ENCODE results near the gene APOBEC4. TPM values are rescaled to one million over a fixed set of nuclear protein-coding genes. Genes with fewer than 3 reads are reported as not detected.

The APOBEC4 gene
- total RNA-seq, 2 donors from 2014 or later = not detected

GRCh38 chr1:183602510-183602909, 50.6 kb downstream of the APOBEC4 start:
- Histone ChIP-seq H3K27me3 (replicated peaks; ENCODE audit: insufficient read depth) (no peaks in the 10 kb centered on the region), H3K9me3 (no peaks in the 10 kb centered on the region), H3K4me3 (no peak overlapping the region), H3K4me1 (ENCODE audit: control insufficient read depth in 1 of 2, low read depth in 2 of 2) (peaks cover 3 to 15% of the 10 kb centered on the region in 2 donors), H3K27ac (no peak overlapping the region), H3K36me3 (no peaks in the 10 kb centered on the region)
- ATAC-seq (ENCODE audit: insufficient number of reproducible peaks, low FRiP score, low read depth) (no peak), DNase-seq (ENCODE audit: low spot score) (no peak)
- TF ChIP-seq CTCF (IDR thresholded peaks at IDR 0.05) = no peak

DNA sequence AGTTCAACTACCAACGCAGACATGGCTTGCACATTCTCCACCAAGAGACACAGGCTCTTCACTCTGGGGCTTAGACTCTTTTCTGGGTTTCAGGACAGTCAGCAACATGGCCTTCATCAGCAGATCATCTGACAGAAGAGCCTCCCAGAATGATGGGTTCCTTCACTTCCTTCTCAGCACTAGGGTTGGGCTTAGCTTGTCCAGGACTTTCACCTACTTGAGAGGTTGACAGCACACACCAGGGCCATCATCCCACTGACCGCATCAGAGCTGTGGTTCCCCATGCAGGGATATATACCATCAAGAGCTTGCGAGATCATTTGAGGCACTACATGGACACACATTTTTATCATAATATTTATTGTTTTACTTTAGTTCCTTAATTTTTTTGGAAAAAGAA, 52.5 kb downstream of the APOBEC4 start:
- H3K4me1 ChIP-seq (ENCODE audit: control insufficient read depth in 1 of 2, low read depth in 2 of 2) = peaks cover 0 to 3% of the 10 kb centered on the region in 2 donors
- TF ChIP-seq CTCF (IDR thresholded peaks at IDR 0.05) = no peak
- H3K27me3 ChIP-seq (replicated peaks; ENCODE audit: insufficient read depth) = no peaks in the 10 kb centered on the region
- no peaks in the 10 kb centered on the region for H3K36me3 ChIP-seq
- H3K4me3 ChIP-seq = no peak overlapping the region
- H3K27ac ChIP-seq = no peak overlapping the region
- no peaks in the 10 kb centered on the region for H3K9me3 ChIP-seq
- no peak for ATAC-seq (ENCODE audit: insufficient number of reproducible peaks, low FRiP score, low read depth)
- DNase-seq (ENCODE audit: low spot score) = no peak

DNA sequence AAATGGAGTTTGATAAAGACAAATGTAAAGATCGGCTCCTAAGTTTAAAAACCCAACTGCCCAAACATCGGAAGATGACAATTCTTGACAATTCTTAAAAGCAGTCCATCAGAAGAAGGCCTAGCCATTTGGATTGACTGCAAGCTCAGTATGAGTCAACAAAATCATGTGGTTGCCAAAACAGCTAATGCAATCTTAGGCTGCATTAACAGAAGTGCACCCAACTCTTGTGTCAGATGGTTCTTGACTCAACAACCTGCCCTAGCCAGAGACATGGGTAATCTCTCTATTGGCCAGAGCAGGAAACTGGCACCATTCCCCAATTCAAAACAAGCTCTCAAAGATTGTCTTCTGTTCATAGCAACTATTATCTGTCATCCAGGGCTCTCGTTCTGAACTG, 53.0 kb downstream of the APOBEC4 start:
- peaks cover 0 to 3% of the 10 kb centered on the region in 2 donors for H3K4me1 ChIP-seq (ENCODE audit: control insufficient read depth in 1 of 2, low read depth in 2 of 2)
- DNase-seq (ENCODE audit: low spot score) (no peak), ATAC-seq (ENCODE audit: insufficient number of reproducible peaks, low FRiP score, low read depth) (no peak)
- H3K27me3 ChIP-seq (replicated peaks; ENCODE audit: insufficient read depth) = no peaks in the 10 kb centered on the region
- no peak for TF ChIP-seq CTCF (IDR thresholded peaks at IDR 0.05)
- no peak overlapping the region for H3K4me3 ChIP-seq
- no peaks in the 10 kb centered on the region for H3K36me3 ChIP-seq
- H3K27ac ChIP-seq = no peak overlapping the region
- H3K9me3 ChIP-seq = no peaks in the 10 kb centered on the region

DNA sequence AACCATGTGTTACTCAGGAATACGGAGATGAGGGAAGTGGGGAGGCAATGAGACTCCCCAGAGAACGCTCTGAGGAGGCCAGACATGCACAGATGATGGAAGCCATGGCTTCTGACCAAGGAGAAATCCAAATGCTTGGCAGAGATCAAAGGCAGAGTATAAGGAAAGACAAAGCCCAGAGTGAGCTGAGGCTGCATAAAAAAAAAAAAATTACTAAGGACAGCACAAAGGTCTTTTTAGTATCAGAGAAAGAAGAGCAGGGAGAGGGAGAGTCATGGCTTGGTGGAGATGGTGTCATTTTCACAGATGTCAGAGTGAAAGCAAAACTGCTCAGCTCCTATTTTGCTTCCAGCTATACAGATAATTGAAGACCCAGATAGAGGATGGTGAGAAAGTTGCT, 54.7 kb downstream of the APOBEC4 start:
- H3K4me1 ChIP-seq (ENCODE audit: control insufficient read depth in 1 of 2, low read depth in 2 of 2) = peaks cover 0 to 3% of the 10 kb centered on the region in 2 donors
- H3K4me3 ChIP-seq = no peak overlapping the region
- no peaks in the 10 kb centered on the region for H3K27me3 ChIP-seq (replicated peaks; ENCODE audit: insufficient read depth)
- TF ChIP-seq CTCF (IDR thresholded peaks at IDR 0.05) = no peak
- H3K36me3 ChIP-seq = no peaks in the 10 kb centered on the region
- DNase-seq (ENCODE audit: low spot score) (no peak), ATAC-seq (ENCODE audit: insufficient number of reproducible peaks, low FRiP score, low read depth) (no peak)
- H3K9me3 ChIP-seq = no peaks in the 10 kb centered on the region
- no peak overlapping the region for H3K27ac ChIP-seq

DNA sequence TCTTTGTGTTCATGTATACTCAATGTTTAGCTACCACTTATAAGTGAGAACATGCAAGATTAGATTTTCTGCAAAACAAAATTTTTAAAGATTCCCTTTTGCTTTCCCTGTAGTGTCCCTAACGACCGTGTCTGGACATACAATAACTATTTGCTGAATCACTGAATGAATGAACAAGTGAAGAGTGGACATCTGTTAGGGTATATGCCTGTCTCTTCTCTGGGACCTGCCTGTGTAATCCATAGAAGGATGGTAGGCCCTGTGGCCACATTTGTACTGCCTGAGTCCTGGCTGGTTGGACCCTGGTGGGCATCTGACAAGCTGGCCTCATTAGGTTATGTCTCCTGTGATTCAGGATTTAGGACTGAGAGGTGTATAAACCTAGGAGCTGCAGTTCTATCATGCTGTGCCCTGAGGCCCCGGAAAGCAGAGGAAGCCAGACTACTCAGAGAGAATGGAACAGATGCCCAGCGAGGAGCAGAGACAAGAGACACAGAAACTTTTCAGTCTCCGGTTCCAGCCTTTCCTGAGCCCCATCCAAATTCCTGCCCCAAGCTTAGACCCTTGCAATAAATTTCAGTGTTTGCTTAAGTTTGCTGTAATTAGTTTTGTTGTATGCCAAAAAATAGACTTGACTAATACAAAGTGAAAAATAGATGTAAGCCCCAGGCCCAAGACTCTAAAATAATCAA, 55.3 kb downstream of the APOBEC4 start:
- H3K9me3 ChIP-seq = no peaks in the 10 kb centered on the region
- no peak overlapping the region for H3K4me3 ChIP-seq
- no peaks in the 10 kb centered on the region for H3K36me3 ChIP-seq
- TF ChIP-seq CTCF (IDR thresholded peaks at IDR 0.05) = no peak
- ATAC-seq (ENCODE audit: insufficient number of reproducible peaks, low FRiP score, low read depth) (no peak), DNase-seq (ENCODE audit: low spot score) (no peak)
- no peaks in the 10 kb centered on the region for H3K27me3 ChIP-seq (replicated peaks; ENCODE audit: insufficient read depth)
- H3K27ac ChIP-seq = no peak overlapping the region
- peaks cover 0 to 3% of the 10 kb centered on the region in 2 donors for H3K4me1 ChIP-seq (ENCODE audit: control insufficient read depth in 1 of 2, low read depth in 2 of 2)

All from thoracic aorta (tissue), 2 donors.